ENCODE measurements around the gene RNF113A. TPM values are rescaled to one million over a fixed set of nuclear protein-coding genes. Genes with fewer than 3 reads are reported as not detected.

Gene RNF113A
- total RNA-seq (2021): 23.2 and 24.2 TPM in 2 replicates
- percentile 72 among the genes with signal in this experiment for Bru-seq, nascent RNA
- percentile 89 among the genes with signal in this experiment for BruChase-seq, experiment 1, labeled RNA remaining after a 2-hour chase
- percentile 81 among the genes with signal in this experiment for BruChase-seq, experiment 2, labeled RNA remaining after a 6-hour chase
- long read RNA-seq, transcript RNF113A-201 (1 exons, 1,353 nt): major isoform, 52 of 52 reads
- long read RNA-seq, partial matches to known transcripts: 0 of 52 reads
- long read RNA-seq, other reads (novel, unspliced or antisense): 0 of 52 reads

DNA sequence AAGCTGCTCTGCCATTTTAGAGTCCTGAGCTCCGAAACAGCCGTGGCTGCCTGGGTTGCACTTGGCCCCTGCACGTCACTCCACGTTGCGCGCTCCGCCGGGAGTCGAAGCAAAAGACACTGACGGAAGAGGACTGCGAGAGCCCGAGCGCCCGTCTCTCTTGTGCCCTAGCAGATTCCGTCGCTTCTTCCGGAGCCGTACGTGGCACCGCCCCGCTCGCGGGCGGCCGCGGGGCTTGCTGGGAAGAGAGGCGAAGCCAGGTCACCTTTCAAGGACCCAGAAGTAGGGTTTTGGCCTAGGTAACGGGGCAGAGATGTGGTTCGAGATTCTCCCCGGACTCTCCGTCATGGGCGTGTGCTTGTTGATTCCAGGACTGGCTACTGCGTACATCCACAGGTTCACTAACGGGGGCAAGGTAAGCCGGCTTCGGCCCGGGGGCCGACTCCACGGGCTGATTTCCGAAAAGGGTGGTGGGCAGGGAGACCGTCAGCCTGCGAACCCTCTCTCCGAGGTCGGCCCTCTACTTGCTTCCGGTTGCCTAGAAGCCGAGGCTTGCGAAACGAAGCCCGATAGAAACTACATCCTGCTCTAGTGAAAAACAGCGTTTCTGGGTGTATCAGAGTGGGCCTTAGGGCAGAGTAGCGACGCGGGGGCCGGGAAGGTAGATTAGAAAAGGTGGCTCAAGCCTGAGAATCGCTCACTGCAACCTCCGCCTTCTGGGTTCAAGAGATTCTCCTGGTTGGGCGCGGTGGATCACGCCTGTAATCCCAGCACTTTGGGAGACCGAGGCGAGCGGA lies at the start of gene RNF113A, which contains the start of gene NDUFA1:
Gene RNF113A (minus strand): TSS at position 135 of the 797 bp plus-strand sequence. CDS start 120 bp downstream, at position 15.
Gene NDUFA1 (plus strand): TSS at position 234 of the 797 bp plus-strand sequence. CDS start 80 bp downstream, at position 314.
- BruUV-seq (replicated peaks): TSS peak; percentile 62

DNA sequence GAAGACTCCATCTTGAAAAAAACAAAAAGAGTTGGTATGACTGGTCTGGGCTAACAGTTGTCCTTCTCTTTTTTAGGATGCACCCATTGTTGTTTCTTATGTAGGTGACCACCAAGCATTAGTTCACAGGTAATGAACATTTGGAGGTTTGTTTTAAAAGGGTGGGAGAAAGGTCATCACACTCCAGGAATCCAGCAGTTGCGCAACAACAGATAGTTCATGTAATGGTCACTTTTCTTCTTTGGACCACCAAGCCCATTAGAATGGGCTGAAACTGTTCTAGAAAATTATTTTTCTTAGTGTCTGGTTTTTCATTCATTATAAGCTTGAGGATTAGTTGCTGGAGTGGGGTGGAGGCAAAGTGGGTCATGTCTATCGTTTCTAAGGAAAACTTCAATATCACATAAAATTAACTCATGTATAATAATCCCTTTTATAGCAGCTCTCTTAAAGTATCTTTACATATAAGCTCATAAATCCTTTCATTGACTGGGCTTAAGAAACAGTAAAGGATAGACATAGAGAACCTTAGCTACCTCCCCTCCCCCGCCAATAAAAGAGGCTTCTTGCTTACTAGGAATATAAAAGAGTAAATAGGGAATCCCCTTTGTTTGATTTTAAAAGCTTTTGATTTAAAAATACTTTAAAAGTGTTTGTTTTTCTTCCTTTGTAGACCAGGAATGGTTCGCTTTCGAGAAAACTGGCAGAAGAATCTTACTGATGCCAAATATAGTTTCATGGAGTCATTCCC lies 48.5 kb upstream of the RNF113A start:
- POLR2A ChIA-PET (ENCODE audit: unreplicated experiment): interaction anchor here (0.6 kb wide), 1 partner anchor 14 kb away, joined by 3 read pairs; no protein-coding TSS in a partner anchor
- CTCF ChIA-PET: no interaction called here

More for the DNA sequence above, at the start of gene RNF113A, which contains the start of gene NDUFA1:
- peak; percentile 86 to 89 for DNase-seq
- H4K20me1 ChIP-seq (ENCODE audit: insufficient read depth): 0 out of 2 replicates have a peak, but pooled peaks cover 4% of the 10 kb centered on the region
- intact Hi-C loops (cut with micrococcal nuclease; ENCODE audit: unreplicated experiment): loop anchor here (2.0 to 5.0 kb wide), 4 partner anchors 15 to 389 kb away; partner anchors contain the start of genes NKRF and RPL39
- no peaks in the 10 kb centered on the region for H3K9me2 ChIP-seq (ENCODE audit: insufficient read depth)
- H3K27ac ChIP-seq: peak within 1 kb of the TSS; percentile 97
- H3K4me1 ChIP-seq (replicated peaks; ENCODE audit: insufficient read depth): peaks cover 21% of the 10 kb centered on the region
- peaks cover 33% of the 10 kb centered on the region for H3F3A ChIP-seq (ENCODE audit: insufficient read depth, low read depth)
- H3K27me3 ChIP-seq (ENCODE audit: insufficient read depth, low read depth): no peaks in the 10 kb centered on the region
- ChIA-PET CTCF (interaction anchor here (0.7 kb wide), 1 partner anchor 145 kb away, joined by 3 read pairs; no protein-coding TSS in a partner anchor), POLR2A (ENCODE audit: unreplicated experiment) (interaction anchor here (0.9 to 3.1 kb wide), 2 partner anchors 19 to 80 kb away, joined by 5 to 19 read pairs; partner anchors contain the start of genes RPL39 and UPF3B)
- H3K4me2 ChIP-seq: peak within 1 kb of the TSS; percentile 91
- no peaks in the 10 kb centered on the region for H3K9me3 ChIP-seq (ENCODE audit: insufficient read depth, low read depth)
- H3K36me3 ChIP-seq (ENCODE audit: low read depth): peaks cover 18% of the 10 kb centered on the region
- H2AFZ ChIP-seq: peak within 1 kb of the TSS; percentile 96
- H3K79me2 ChIP-seq (ENCODE audit: low read depth): peaks cover 68% of the 10 kb centered on the region
- no peak for TF ChIP-seq EZH2 (IDR thresholded peaks at IDR 0.05; ENCODE audit: low read depth)
- TF ChIP-seq, protein P1, sequence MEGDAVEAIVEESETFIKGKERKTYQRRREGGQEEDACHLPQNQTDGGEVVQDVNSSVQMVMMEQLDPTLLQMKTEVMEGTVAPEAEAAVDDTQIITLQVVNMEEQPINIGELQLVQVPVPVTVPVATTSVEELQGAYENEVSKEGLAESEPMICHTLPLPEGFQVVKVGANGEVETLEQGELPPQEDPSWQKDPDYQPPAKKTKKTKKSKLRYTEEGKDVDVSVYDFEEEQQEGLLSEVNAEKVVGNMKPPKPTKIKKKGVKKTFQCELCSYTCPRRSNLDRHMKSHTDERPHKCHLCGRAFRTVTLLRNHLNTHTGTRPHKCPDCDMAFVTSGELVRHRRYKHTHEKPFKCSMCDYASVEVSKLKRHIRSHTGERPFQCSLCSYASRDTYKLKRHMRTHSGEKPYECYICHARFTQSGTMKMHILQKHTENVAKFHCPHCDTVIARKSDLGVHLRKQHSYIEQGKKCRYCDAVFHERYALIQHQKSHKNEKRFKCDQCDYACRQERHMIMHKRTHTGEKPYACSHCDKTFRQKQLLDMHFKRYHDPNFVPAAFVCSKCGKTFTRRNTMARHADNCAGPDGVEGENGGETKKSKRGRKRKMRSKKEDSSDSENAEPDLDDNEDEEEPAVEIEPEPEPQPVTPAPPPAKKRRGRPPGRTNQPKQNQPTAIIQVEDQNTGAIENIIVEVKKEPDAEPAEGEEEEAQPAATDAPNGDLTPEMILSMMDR (conservative IDR thresholded peaks at IDR 0.05): no peak
- peak within 1 kb of the TSS; percentile 77 for H3K4me3 ChIP-seq

More for the DNA sequence above, 48.5 kb upstream of the RNF113A start:
- no peak overlapping the region for H2AFZ ChIP-seq
- no peaks in the 10 kb centered on the region for H3K9me2 ChIP-seq (ENCODE audit: insufficient read depth)
- no peak for DNase-seq
- no peaks in the 10 kb centered on the region for H4K20me1 ChIP-seq (ENCODE audit: insufficient read depth)
- no peaks in the 10 kb centered on the region for H3K79me2 ChIP-seq (ENCODE audit: low read depth)
- no peaks in the 10 kb centered on the region for H3K27me3 ChIP-seq (ENCODE audit: insufficient read depth, low read depth)
- no peaks in the 10 kb centered on the region for H3K4me1 ChIP-seq (replicated peaks; ENCODE audit: insufficient read depth)
- intact Hi-C loops (cut with micrococcal nuclease; ENCODE audit: unreplicated experiment): no loop called here
- H3K27ac ChIP-seq: no peak overlapping the region
- no peak overlapping the region for H3K4me2 ChIP-seq
- BruUV-seq (replicated peaks): no TSS peak
- no peaks in the 10 kb centered on the region for H3K9me3 ChIP-seq (ENCODE audit: insufficient read depth, low read depth)
- no peak overlapping the region for H3K4me3 ChIP-seq
- H3K36me3 ChIP-seq (ENCODE audit: low read depth): 0 out of 2 replicates have a peak, but pooled peaks cover 5% of the 10 kb centered on the region
- TF ChIP-seq, protein P1 (conservative IDR thresholded peaks at IDR 0.05): no peak
- no peak for TF ChIP-seq EZH2 (IDR thresholded peaks at IDR 0.05; ENCODE audit: low read depth)
- no peaks in the 10 kb centered on the region for H3F3A ChIP-seq (ENCODE audit: insufficient read depth, low read depth)

Measured in PC-9 (cell line).